ENCODE data around the gene PTPRE.

DNA sequence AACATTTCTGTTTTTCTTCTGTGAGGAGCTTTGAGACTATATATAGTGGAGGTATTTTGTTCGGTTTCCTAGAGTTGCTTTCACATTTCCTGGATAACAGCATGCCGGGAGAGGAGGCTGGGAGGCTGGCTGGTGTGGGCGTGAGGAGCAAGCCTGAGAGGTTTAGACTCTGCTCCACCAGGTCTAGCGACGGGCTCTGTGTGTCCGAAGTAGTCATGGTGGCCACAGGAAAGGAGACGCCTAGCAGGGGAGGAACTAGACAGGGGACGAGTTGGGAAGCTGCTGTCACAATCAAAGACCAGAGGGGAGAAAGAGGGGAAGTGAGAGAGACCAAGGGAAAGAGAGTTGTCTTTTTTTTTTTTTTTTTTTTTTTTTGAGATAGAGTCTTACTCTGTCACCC lies 19.6 kb downstream of the PTPRE start:
- TF ChIP-seq, protein P1, sequence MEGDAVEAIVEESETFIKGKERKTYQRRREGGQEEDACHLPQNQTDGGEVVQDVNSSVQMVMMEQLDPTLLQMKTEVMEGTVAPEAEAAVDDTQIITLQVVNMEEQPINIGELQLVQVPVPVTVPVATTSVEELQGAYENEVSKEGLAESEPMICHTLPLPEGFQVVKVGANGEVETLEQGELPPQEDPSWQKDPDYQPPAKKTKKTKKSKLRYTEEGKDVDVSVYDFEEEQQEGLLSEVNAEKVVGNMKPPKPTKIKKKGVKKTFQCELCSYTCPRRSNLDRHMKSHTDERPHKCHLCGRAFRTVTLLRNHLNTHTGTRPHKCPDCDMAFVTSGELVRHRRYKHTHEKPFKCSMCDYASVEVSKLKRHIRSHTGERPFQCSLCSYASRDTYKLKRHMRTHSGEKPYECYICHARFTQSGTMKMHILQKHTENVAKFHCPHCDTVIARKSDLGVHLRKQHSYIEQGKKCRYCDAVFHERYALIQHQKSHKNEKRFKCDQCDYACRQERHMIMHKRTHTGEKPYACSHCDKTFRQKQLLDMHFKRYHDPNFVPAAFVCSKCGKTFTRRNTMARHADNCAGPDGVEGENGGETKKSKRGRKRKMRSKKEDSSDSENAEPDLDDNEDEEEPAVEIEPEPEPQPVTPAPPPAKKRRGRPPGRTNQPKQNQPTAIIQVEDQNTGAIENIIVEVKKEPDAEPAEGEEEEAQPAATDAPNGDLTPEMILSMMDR (IDR thresholded peaks at IDR 0.05) = no peak
- no peak for TF ChIP-seq POLR2A (IDR thresholded peaks at IDR 0.05)

Data from body of pancreas (tissue), 4 donors.